K562 (cell line): ENCODE data around the gene ATP1A2. TPM values are rescaled to one million over a fixed set of nuclear protein-coding genes. Genes with fewer than 3 reads are reported as not detected.

Source experiments
- ATAC-seq: fragments of 200-7000 bp; cut with Tn5 transposase; 3 replicates; pipeline ENCODE4 v1.9.1; 2020; ENCODE audit warnings: moderate library complexity
- BruUV-seq: library from RNA; stranded (reverse); fragments of 400-500 nt; replicated peaks from 2 replicates; lab custom pipeline; 2021; lab: Mats Ljungman, UMichigan
- CTCF ChIA-PET: fragments of 300-600 bp; formaldehyde crosslinking; extraction: SDS; loops from one replicate; lab custom pipeline; 2021; ENCODE audit warnings: low intra/inter-chr PET ratio; lab: Yijun Ruan, JAX
- POLR2A ChIA-PET: fragments of 300-600, 350-650 bp; sonication (Branson Sonifier 250); formaldehyde crosslinking; extraction: SDS; loops from one replicate; lab custom pipeline; 2021; ENCODE audit warnings: antibody characterized with exemption, inconsistent platforms; lab: Yijun Ruan, JAX
- DNase-seq, 4 experiments: peaks; one replicate each; pipeline versions ENCODE4 v3.0.0 to v3.0.0-alpha.2; 2011 to 2018; ENCODE audit warnings: low spot score in 3 of 4, mixed read lengths in 3 of 4; ENCODE audit errors: extremely low read depth in 1 of 4
- FAIRE-seq: peaks from 2 replicates; lab custom pipeline; 2011; peaks lifted over from hg19 to GRCh38; lab: Jason Lieb, UNC
- H2AFZ ChIP-seq: 2 replicates; pipeline ENCODE4 v1.6.0; 2011; ENCODE audit warnings: low read depth, low read length, control low read depth, inconsistent platforms
- H3K27ac ChIP-seq: fragments of 200-600 bp; 3 replicates; pipeline ENCODE4 v1.8.0; 2011; ENCODE audit warnings: low read depth, mild to moderate bottlenecking, control low read depth, inconsistent platforms, low read length, moderate library complexity, mixed read lengths; ENCODE audit errors: extremely low read depth
- H3K27me3 ChIP-seq, 2 experiments: fragments of 300-600 bp in 1 of 2; 2 replicates in 1 of 2; 3 replicates in 1 of 2; pipeline versions ENCODE4 v1.6.0 to v1.8.0; 2011; ENCODE audit warnings: inconsistent platforms in 2 of 2, low read length in 2 of 2, mild to moderate bottlenecking in 1 of 2, mixed read lengths in 1 of 2, moderate library complexity in 1 of 2; ENCODE audit not compliant: control insufficient read depth in 2 of 2, insufficient read depth in 2 of 2
- H3K36me3 ChIP-seq: fragments of 300-600 bp; 3 replicates; pipeline ENCODE4 v1.8.0; 2011; ENCODE audit warnings: mild to moderate bottlenecking, low read length, inconsistent platforms; ENCODE audit not compliant: control insufficient read depth, insufficient read depth
- H3K4me1 ChIP-seq, 2 experiments: fragments of 200-600 bp in 1 of 2; replicated peaks in 1 of 2; 2 replicates in 1 of 2; 3 replicates in 1 of 2; pipeline versions ENCODE4 v1.5.1 to v1.8.0; 2011; ENCODE audit warnings: inconsistent platforms in 2 of 2, low read length in 2 of 2, mild to moderate bottlenecking in 1 of 2, mixed read lengths in 1 of 2, moderate library complexity in 1 of 2; ENCODE audit not compliant: control insufficient read depth in 2 of 2, insufficient read depth in 2 of 2
- H3K4me2 ChIP-seq: 2 replicates; pipeline ENCODE4 v1.6.1; 2011; ENCODE audit warnings: low read length, control low read depth, inconsistent platforms, mixed read lengths; ENCODE audit not compliant: insufficient read depth
- H3K4me3 ChIP-seq: fragments of 200-600 bp; sonication (generic), shearing (Covaris generic); 2 replicates; pipeline ENCODE4 v1.5.1; 2016; ENCODE audit warnings: control low read depth, inconsistent platforms
- H3K79me2 ChIP-seq: fragments of 200-600 bp; 3 replicates; pipeline ENCODE4 v1.8.0; 2011; ENCODE audit warnings: low read length, inconsistent platforms; ENCODE audit not compliant: control insufficient read depth, insufficient read depth
- H3K9ac ChIP-seq, 2 experiments: 2 replicates each; pipeline versions ENCODE4 v1.6.0 to v1.6.1; 2011; ENCODE audit warnings: low read depth in 2 of 2, low read length in 2 of 2, control low read depth in 1 of 2, inconsistent platforms in 1 of 2, mild to moderate bottlenecking in 1 of 2, mixed read lengths in 1 of 2; ENCODE audit not compliant: insufficient read depth in 1 of 2
- H3K9me1 ChIP-seq: one replicate; pipeline ENCODE4 v1.6.0; 2011; ENCODE audit warnings: inconsistent platforms, mild to moderate bottlenecking, low read length, moderate library complexity; ENCODE audit not compliant: control insufficient read depth, insufficient read depth
- H3K9me3 ChIP-seq: replicated peaks from 2 replicates; pipeline ENCODE4 v1.5.1; 2011; ENCODE audit warnings: low read depth, low read length, inconsistent platforms; ENCODE audit not compliant: control insufficient read depth, insufficient read depth
- H4K20me1 ChIP-seq: replicated peaks from 2 replicates; pipeline ENCODE4 v1.6.1; 2011; ENCODE audit warnings: low read length, inconsistent platforms, mixed read lengths; ENCODE audit not compliant: control insufficient read depth, insufficient read depth
- EWSR1 ChIP-seq: fragments of 450-650 bp; IDR thresholded peaks from 2 replicates; pipeline ENCODE4 v1.6.1; 2018; ENCODE audit warnings: borderline replicate concordance, mild to moderate bottlenecking, low read depth, moderate library complexity; ENCODE audit not compliant: partially characterized antibody
- GTF3C2 ChIP-seq: IDR thresholded peaks from 3 replicates; pipeline ENCODE4 v1.6.1; 2011; ENCODE audit warnings: borderline replicate concordance, mild to moderate bottlenecking, moderate library complexity; ENCODE audit not compliant: insufficient read length; ENCODE audit errors: extremely low read depth
- HDGF ChIP-seq: fragments of 450-650 bp; IDR thresholded peaks from 2 replicates; pipeline ENCODE4 v1.6.1; 2016
- HIVEP1 ChIP-seq: fragments of 250-450 bp; sonication (Bioruptor Pico); IDR thresholded peaks from 2 replicates; pipeline ENCODE4 v1.4.0; 2020; ENCODE audit warnings: mild to moderate bottlenecking
- SLC30A9 ChIP-seq: fragments of 250-450 bp; sonication (Bioruptor Pico); IDR thresholded peaks from 2 replicates; pipeline ENCODE4 v1.8.0; 2022; ENCODE audit warnings: mild to moderate bottlenecking, moderate library complexity
- ZBTB40 ChIP-seq, 2 experiments: fragments of 450-650 bp in 1 of 2; sonication (generic) in 1 of 2; formaldehyde crosslinking in 1 of 2; IDR thresholded peaks; 2 replicates each; pipeline versions ENCODE4 v1.7.1 to v1.9.0; 2016 to 2022; ENCODE audit warnings: inconsistent platforms in 1 of 2, mild to moderate bottlenecking in 1 of 2, missing genetic modification reagents in 1 of 2
- ZBTB5 ChIP-seq: fragments of 450-650 bp; IDR thresholded peaks from 2 replicates; pipeline ENCODE4 v1.6.1; 2017; ENCODE audit warnings: antibody characterized with exemption
- ZNF431 ChIP-seq: sonication (generic); formaldehyde crosslinking; IDR thresholded peaks from 2 replicates; pipeline ENCODE4 v1.8.0; 2022; ENCODE audit warnings: mild to moderate bottlenecking, missing genetic modification reagents
- WGBS: fragments of 100-300 bp; shearing (Covaris generic); methylation state at CpG from one replicate; pipeline ENCODE4 v1.1.6; 2016; ENCODE audit warnings: low coverage, mixed read lengths; ENCODE audit not compliant: insufficient coverage; ENCODE audit errors: missing lambda C conversion rate; 5-methylcytosine and 5-hydroxymethylcytosine counted together
- in situ Hi-C: fragments of 300-500 bp; cut with MboI; formaldehyde crosslinking; loops from 4 replicates; pipeline ENCODE4 v1.15.0; 2018; ENCODE audit warnings: inconsistent platforms, mixed read lengths
- intact Hi-C: fragments of 100-400 bp; cut with micrococcal nuclease; formaldehyde crosslinking; loops from 2 replicates; pipeline ENCODE4 v1.14.2; 2022
- polyA plus RNA-seq, 8 experiments: library from polyadenylated mRNA; depleted of rRNA in 4 of 8; stranded (reverse) in 5 of 8; unstranded in 3 of 8; fragments of >200 nt; fragmentation: Nextera tagmentation in 2 of 8; fragmentation: Illumina TruSeq in 1 of 8; extraction: Ambion mirVana in 2 of 8; extraction: Trizol in 1 of 8; gene quantifications; 2 replicates each; pipeline versions ENCODE4 v1.2.1 to v1.2.3, GENCODE V29; 2011 to 2014; ENCODE audit warnings: inconsistent platforms in 1 of 8, missing spikeins in 1 of 8
- total RNA-seq, 7 experiments: library from RNA; depleted of rRNA in 6 of 7; stranded (reverse); fragments of >200 nt in 6 of 7; fragmentation: Illumina TruSeq in 2 of 7; extraction: Trizol in 2 of 7; gene quantifications; 2 replicates each; pipeline versions ENCODE4 v1.2.1 to v1.2.3, GENCODE V29; 2011 to 2021; ENCODE audit warnings: low replicate concordance in 1 of 7

ATP1A2 gene
- total and polyA plus RNA-seq, 9 of the 15 experiments (the other 6 are each of a cell fraction or from before 2014, with no cell fraction given), result 0.04 to 0.11 (median 0.09) TPM; not detected in 6

GRCh38 chr1:160125746-160126145, 10.2 kb downstream of the ATP1A2 start:
- H3K27ac ChIP-seq, result no peak overlapping the region
- H3K27me3 ChIP-seq, result peaks cover 23 to 70% of the 10 kb centered on the region in 2 experiments; a peak in 4 of 5 replicates
- 0% methylated on average over 1 of the region's 1 CpG for WGBS
- H3K9me3 ChIP-seq, result no peaks in the 10 kb centered on the region
- no peak overlapping the region for H3K4me2 ChIP-seq
- intact Hi-C loops, result no loop called here
- H3K4me3 ChIP-seq, result no peak overlapping the region
- in situ Hi-C loops, result no loop called here
- DNase-seq, result no peak
- no peaks in the 10 kb centered on the region for H3K79me2 ChIP-seq
- H3K36me3 ChIP-seq, result no peaks in the 10 kb centered on the region
- H3K9me1 ChIP-seq, result no peaks in the 10 kb centered on the region
- ATAC-seq, result no peak
- BruUV-seq, result no TSS peak
- H2AFZ ChIP-seq, result no peak overlapping the region
- FAIRE-seq, result no peak
- POLR2A ChIA-PET, result no interaction called here
- H3K9ac ChIP-seq, result no peak overlapping the region
- no peaks in the 10 kb centered on the region for H4K20me1 ChIP-seq
- CTCF ChIA-PET, result no interaction called here
- no peaks in the 10 kb centered on the region; a peak in 1 of 5 replicates for H3K4me1 ChIP-seq
- TF ChIP-seq HDGF, result no peak
- no peak for TF ChIP-seq ZNF431 (CRISPR knock-in tag)
- TF ChIP-seq HIVEP1 (CRISPR knock-in tag), result no peak
- no peak for TF ChIP-seq SLC30A9 (CRISPR knock-in tag)
- TF ChIP-seq GTF3C2, result no peak
- no peak for TF ChIP-seq EWSR1
- no peak for TF ChIP-seq ZBTB5
- TF ChIP-seq ZBTB40 (IDR thresholded peaks at IDR 0.05), result no peak
- TF ChIP-seq ZBTB40 (CRISPR knock-in tag; IDR thresholded peaks at IDR 0.05), result no peak
